Mesendoderm (in vitro differentiated cells): Measurements from ENCODE around the gene TREML1. TPM values are rescaled to one million over a fixed set of nuclear protein-coding genes. Genes with fewer than 3 reads are reported as not detected.

ENCODE experiments used
- DNase-seq: peaks from one replicate; pipeline ENCODE4 v3.0.0; 2013
- H2AK5ac ChIP-seq: 2 replicates; pipeline ENCODE4 v1.6.1; 2013; ENCODE audit warnings: low read length, inconsistent platforms
- H2BK120ac ChIP-seq: 2 replicates; pipeline ENCODE4 v1.6.1; 2013; ENCODE audit warnings: low read depth, mild to moderate bottlenecking, low read length, moderate library complexity, mixed read lengths
- H2BK15ac ChIP-seq: replicated peaks from 2 replicates; pipeline ENCODE4 v1.6.1; 2013; ENCODE audit warnings: low read depth, mild to moderate bottlenecking, moderate library complexity
- H2BK5ac ChIP-seq: 2 replicates; pipeline ENCODE4 v1.6.1; 2013; ENCODE audit warnings: low read length, inconsistent platforms
- H3K18ac ChIP-seq: 2 replicates; pipeline ENCODE4 v1.6.1; 2013; ENCODE audit warnings: mild to moderate bottlenecking, low read length, mixed read lengths
- H3K23ac ChIP-seq: one replicate; pipeline ENCODE4 v1.6.1; 2013; ENCODE audit warnings: low read length
- H3K27ac ChIP-seq: 2 replicates; pipeline ENCODE4 v1.5.1; 2013; ENCODE audit warnings: low read depth, mild to moderate bottlenecking, inconsistent platforms, low read length, moderate library complexity
- H3K27me3 ChIP-seq: 2 replicates; pipeline ENCODE4 v1.6.1; 2013; ENCODE audit warnings: low read length, control low read depth, mild to moderate bottlenecking, inconsistent platforms; ENCODE audit not compliant: insufficient read depth, poor library complexity
- H3K36me3 ChIP-seq: 2 replicates; pipeline ENCODE4 v1.6.1; 2013; ENCODE audit warnings: low read length, inconsistent platforms; ENCODE audit not compliant: control insufficient read depth, insufficient read depth
- H3K4ac ChIP-seq: one replicate; pipeline ENCODE4 v1.6.1; 2013; ENCODE audit warnings: low read depth, mild to moderate bottlenecking, low read length, moderate library complexity
- H3K4me1 ChIP-seq: 2 replicates; pipeline ENCODE4 v1.6.1; 2013; ENCODE audit warnings: low read depth, low read length, inconsistent platforms; ENCODE audit not compliant: control insufficient read depth
- H3K4me2 ChIP-seq: 2 replicates; pipeline ENCODE4 v1.6.1; 2013; ENCODE audit warnings: low read length
- H3K4me3 ChIP-seq: 2 replicates; pipeline ENCODE4 v1.5.1; 2013; ENCODE audit warnings: mild to moderate bottlenecking, low read length
- H3K56ac ChIP-seq: one replicate; pipeline ENCODE4 v1.6.1; 2013; ENCODE audit warnings: low read length
- H3K79me1 ChIP-seq: 2 replicates; pipeline ENCODE4 v1.6.1; 2013; ENCODE audit warnings: low read length, inconsistent platforms
- H3K79me2 ChIP-seq: 2 replicates; pipeline ENCODE4 v1.6.1; 2013; ENCODE audit warnings: mild to moderate bottlenecking, low read length; ENCODE audit not compliant: control insufficient read depth, insufficient read depth
- H3K9ac ChIP-seq: 2 replicates; pipeline ENCODE4 v1.6.1; 2013; ENCODE audit warnings: low read length, inconsistent platforms
- H4K5ac ChIP-seq: one replicate; pipeline ENCODE4 v1.6.1; 2013; ENCODE audit warnings: low read length
- H4K8ac ChIP-seq: one replicate; pipeline ENCODE4 v1.6.1; 2013; ENCODE audit warnings: low read depth, mild to moderate bottlenecking, control low read depth, low read length, moderate library complexity
- WGBS: extraction: QIAGEN DNeasy Blood & Tissue Kit; methylation state at CpG from one replicate; pipeline ENCODE4 v1.1.7; 2013; ENCODE audit warnings: low lambda C conversion rate, missing lambda C conversion rate; ENCODE audit not compliant: insufficient coverage; ENCODE audit errors: extremely low coverage; 5-methylcytosine and 5-hydroxymethylcytosine counted together
- polyA plus RNA-seq, 2 experiments: library from polyadenylated mRNA; stranded (reverse); fragments of 200-250 nt; gene quantifications; one replicate each; pipeline ENCODE4 v1.2.3, GENCODE V29; 2013

The TREML1 gene, protein sequence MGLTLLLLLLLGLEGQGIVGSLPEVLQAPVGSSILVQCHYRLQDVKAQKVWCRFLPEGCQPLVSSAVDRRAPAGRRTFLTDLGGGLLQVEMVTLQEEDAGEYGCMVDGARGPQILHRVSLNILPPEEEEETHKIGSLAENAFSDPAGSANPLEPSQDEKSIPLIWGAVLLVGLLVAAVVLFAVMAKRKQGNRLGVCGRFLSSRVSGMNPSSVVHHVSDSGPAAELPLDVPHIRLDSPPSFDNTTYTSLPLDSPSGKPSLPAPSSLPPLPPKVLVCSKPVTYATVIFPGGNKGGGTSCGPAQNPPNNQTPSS
- polyA plus RNA-seq (2013, experiment 1 of 2) = 0.58 TPM
- 0.57 TPM for polyA plus RNA-seq (2013, experiment 2 of 2)

- H3K79me2 ChIP-seq = no peaks in the 10 kb centered on the region
- DNase-seq = no peak
- H3K9ac ChIP-seq = no peak within 1 kb of the TSS
- no peak within 1 kb of the TSS for H3K27ac ChIP-seq
- H4K5ac ChIP-seq = peak within 1 kb of the TSS; percentile 44
- H3K36me3 ChIP-seq = no peaks in the 10 kb centered on the region
- no peak within 1 kb of the TSS for H3K18ac ChIP-seq
- H2BK5ac ChIP-seq = peak within 1 kb of the TSS; percentile 17
- no peak within 1 kb of the TSS for H3K56ac ChIP-seq
- H3K4me1 ChIP-seq = peaks cover 7% of the 10 kb centered on the region
- no peak within 1 kb of the TSS for H4K8ac ChIP-seq
- no peaks in the 10 kb centered on the region for H3K79me1 ChIP-seq
- no peaks in the 10 kb centered on the region for H3K27me3 ChIP-seq
- no peak within 1 kb of the TSS for H2BK15ac ChIP-seq
- WGBS = no CpG with 5 or more reads among the region's 5 CpGs
- no peak within 1 kb of the TSS for H3K4me2 ChIP-seq
- H3K4me3 ChIP-seq = no peak within 1 kb of the TSS
- H3K4ac ChIP-seq = no peak within 1 kb of the TSS
- no peak within 1 kb of the TSS for H3K23ac ChIP-seq
- peak within 1 kb of the TSS; percentile 57 for H2AK5ac ChIP-seq
- H2BK120ac ChIP-seq = no peak within 1 kb of the TSS
Measured at GRCh38 chr6:41153992-41154625, at the start of gene TREML1. TREML1 (minus strand) TSS chr6:41154347; CDS start chr6:41154288, 59 bp downstream.

DNA sequence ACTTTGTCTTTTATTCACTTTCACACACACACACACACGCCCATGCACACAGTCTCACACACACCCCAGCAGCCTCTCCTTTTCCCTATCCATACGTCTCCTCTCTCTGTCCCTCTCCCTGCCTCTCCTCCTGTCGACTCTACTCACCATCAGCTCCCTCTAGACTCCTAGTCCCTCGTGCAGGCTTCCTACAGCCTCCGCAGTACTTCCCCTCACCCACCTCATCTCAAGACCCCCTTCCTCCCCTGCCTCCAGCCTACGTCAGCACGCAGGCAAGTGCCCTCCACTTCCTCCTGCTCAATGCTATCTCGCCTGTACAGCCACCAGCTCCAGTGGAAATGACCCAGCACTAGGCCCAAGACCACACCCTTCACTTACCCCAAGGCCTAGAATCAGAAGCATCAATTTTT is 47.6 kb upstream of the TREML1 start:
- no peak overlapping the region for H3K23ac ChIP-seq
- no peak overlapping the region for H3K4ac ChIP-seq
- peaks cover 7% of the 10 kb centered on the region for H3K4me1 ChIP-seq
- no peak overlapping the region for H3K27ac ChIP-seq
- no peak overlapping the region for H4K5ac ChIP-seq
- H3K4me2 ChIP-seq = no peak overlapping the region
- H3K9ac ChIP-seq = no peak overlapping the region
- H2BK5ac ChIP-seq = no peak overlapping the region
- H3K18ac ChIP-seq = no peak overlapping the region
- no peak overlapping the region for H2AK5ac ChIP-seq
- no peak overlapping the region for H2BK15ac ChIP-seq
- DNase-seq = no peak
- no peaks in the 10 kb centered on the region for H3K79me1 ChIP-seq
- H2BK120ac ChIP-seq = no peak overlapping the region
- no CpG with 5 or more reads among the region's 8 CpGs for WGBS
- no peaks in the 10 kb centered on the region for H3K79me2 ChIP-seq
- no peaks in the 10 kb centered on the region for H3K36me3 ChIP-seq
- H4K8ac ChIP-seq = no peak overlapping the region
- no peak overlapping the region for H3K4me3 ChIP-seq
- H3K56ac ChIP-seq = no peak overlapping the region
- no peaks in the 10 kb centered on the region for H3K27me3 ChIP-seq

- Histone ChIP-seq H3K56ac (peak within 1 kb of the TSS; percentile 22), H4K5ac (no peak within 1 kb of the TSS), H2BK5ac (no peak within 1 kb of the TSS), H3K36me3 (no peaks in the 10 kb centered on the region), H3K4me2 (no peak within 1 kb of the TSS), H2BK15ac (no peak within 1 kb of the TSS), H4K8ac (no peak within 1 kb of the TSS), H3K23ac (no peak within 1 kb of the TSS), H3K27ac (no peak within 1 kb of the TSS), H3K4me1 (peaks cover 7% of the 10 kb centered on the region), H3K4ac (no peak within 1 kb of the TSS), H3K79me1 (no peaks in the 10 kb centered on the region), H3K27me3 (no peaks in the 10 kb centered on the region), H2BK120ac (no peak within 1 kb of the TSS), H3K9ac (no peak within 1 kb of the TSS), H3K79me2 (no peaks in the 10 kb centered on the region), H2AK5ac (no peak within 1 kb of the TSS), H3K18ac (no peak within 1 kb of the TSS), H3K4me3 (no peak within 1 kb of the TSS)
- no CpG with 5 or more reads among the region's 12 CpGs for WGBS
- no peak for DNase-seq
Measured at GRCh38 chr6:41200901-41201763, 47.0 kb upstream of the TREML1 start, which contains the start of gene TREML2. TREML2 (minus strand) TSS chr6:41201149; CDS start chr6:41201008, 141 bp downstream.

- Histone ChIP-seq H3K4ac (no peak overlapping the region), H3K56ac (peak overlapping the region; percentile 22), H3K36me3 (no peaks in the 10 kb centered on the region), H2BK5ac (no peak overlapping the region), H3K9ac (no peak overlapping the region), H3K18ac (no peak overlapping the region), H3K27me3 (no peaks in the 10 kb centered on the region), H3K79me2 (no peaks in the 10 kb centered on the region), H2BK15ac (no peak overlapping the region), H3K27ac (no peak overlapping the region), H3K79me1 (no peaks in the 10 kb centered on the region), H3K23ac (no peak overlapping the region), H3K4me2 (no peak overlapping the region), H2BK120ac (no peak overlapping the region), H2AK5ac (no peak overlapping the region), H4K5ac (no peak overlapping the region), H3K4me1 (peaks cover 7% of the 10 kb centered on the region), H4K8ac (no peak overlapping the region), H3K4me3 (no peak overlapping the region)
- peak; percentile 79 for DNase-seq
- WGBS = no CpG with 5 or more reads among the region's 2 CpGs
Measured at GRCh38 chr6:41200296-41200900, 46.3 kb upstream of the TREML1 start.

DNA sequence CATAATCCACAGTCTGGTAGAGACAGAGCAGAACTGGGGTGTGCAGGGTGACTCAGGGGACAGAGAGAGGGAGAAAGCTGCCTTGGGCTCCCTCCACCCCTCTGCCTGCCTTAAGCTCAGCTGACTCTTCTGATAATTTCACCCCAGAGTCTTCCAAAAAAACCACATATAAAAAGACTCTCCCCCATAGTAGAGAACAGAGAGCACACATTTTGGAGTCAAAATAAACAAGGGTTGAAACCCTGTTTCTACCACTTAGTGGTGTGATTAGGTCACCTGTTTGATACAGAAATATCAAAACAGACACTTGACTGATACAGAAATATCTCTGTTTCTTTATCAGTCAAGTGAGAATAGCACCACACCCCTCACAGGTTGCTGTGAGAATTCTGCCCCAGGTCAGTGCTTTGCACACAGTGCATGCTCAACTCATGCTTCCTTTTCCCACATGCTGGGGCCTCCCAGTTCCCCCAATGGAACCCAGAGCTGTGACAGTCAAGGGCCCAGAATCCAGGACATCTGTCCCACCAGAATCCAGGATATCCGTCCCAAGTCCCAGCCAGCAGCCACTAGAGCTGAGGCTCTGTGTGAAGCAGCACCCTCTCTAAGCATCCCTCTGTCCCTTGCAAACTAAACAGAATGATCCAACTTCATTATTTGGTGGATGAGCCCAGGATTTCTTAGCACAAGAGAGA is 45.6 kb upstream of the TREML1 start:
- Histone ChIP-seq H3K27ac (no peak overlapping the region), H2BK15ac (no peak overlapping the region), H4K5ac (no peak overlapping the region), H3K4ac (no peak overlapping the region), H3K23ac (no peak overlapping the region), H3K79me1 (no peaks in the 10 kb centered on the region), H2AK5ac (no peak overlapping the region), H3K79me2 (no peaks in the 10 kb centered on the region), H3K4me3 (no peak overlapping the region), H3K9ac (no peak overlapping the region), H3K56ac (no peak overlapping the region), H2BK5ac (no peak overlapping the region), H3K27me3 (no peaks in the 10 kb centered on the region), H4K8ac (no peak overlapping the region), H2BK120ac (no peak overlapping the region), H3K4me1 (peaks cover 7% of the 10 kb centered on the region), H3K18ac (no peak overlapping the region), H3K36me3 (no peaks in the 10 kb centered on the region), H3K4me2 (no peak overlapping the region)
- no peak for DNase-seq
- no CpG with 5 or more reads among the region's 1 CpG for WGBS
